ENCODE data around the gene ADARB1. TPM values are rescaled to one million over a fixed set of nuclear protein-coding genes. Genes with fewer than 3 reads are reported as not detected.

ADARB1 gene
- polyA plus RNA-seq, 4 donors, result 1.1 to 8.3 (median 3.8) TPM

GRCh38 chr21:45164124-45164511 is 89.7 kb downstream of the ADARB1 start:
- DNase-seq (no peak), FAIRE-seq (no peak)
- 70 to 89% (median 81%) methylated on average over 11 to 12 of the region's 12 CpGs for WGBS, 3 donors
- Histone ChIP-seq H3K36me3 (ENCODE audit: control insufficient read depth in 3 of 3, insufficient read depth in 2 of 3, low read depth in 1 of 3, low read length in 3 of 3) (no peaks in the 10 kb centered on the region), H3K4me3 (ENCODE audit: low read depth in 1 of 3, low read length in 3 of 3) (no peak overlapping the region), H3K9me3 (ENCODE audit: control insufficient read depth in 2 of 2, insufficient read depth in 1 of 2, low read depth in 1 of 2, low read length in 1 of 2) (no peaks in the 10 kb centered on the region), H3K27me3 (ENCODE audit: control insufficient read depth in 3 of 3, insufficient read depth in 3 of 3, low read length in 3 of 3) (no peaks in the 10 kb centered on the region), H3K4me1 (ENCODE audit: control insufficient read depth in 3 of 3, insufficient read depth in 2 of 3, low read depth in 1 of 3, low read length in 2 of 3) (no peaks in the 10 kb centered on the region), H3K27ac (ENCODE audit: low read depth in 1 of 3, low read length in 2 of 3) (no peak overlapping the region)

GRCh38 chr21:45164838-45165237 is 90.5 kb downstream of the ADARB1 start:
- H3K9me3 ChIP-seq (ENCODE audit: control insufficient read depth in 2 of 2, insufficient read depth in 1 of 2, low read depth in 1 of 2, low read length in 1 of 2), result no peaks in the 10 kb centered on the region
- 84 to 88% (median 84%) methylated on average over 6 of the region's 6 CpGs for WGBS, 3 donors
- H3K4me1 ChIP-seq (ENCODE audit: control insufficient read depth in 3 of 3, insufficient read depth in 2 of 3, low read depth in 1 of 3, low read length in 2 of 3), result no peaks in the 10 kb centered on the region
- H3K27ac ChIP-seq (ENCODE audit: low read depth in 1 of 3, low read length in 2 of 3), result no peak overlapping the region
- no peaks in the 10 kb centered on the region for H3K36me3 ChIP-seq (ENCODE audit: control insufficient read depth in 3 of 3, insufficient read depth in 2 of 3, low read depth in 1 of 3, low read length in 3 of 3)
- no peak for DNase-seq
- H3K27me3 ChIP-seq (ENCODE audit: control insufficient read depth in 3 of 3, insufficient read depth in 3 of 3, low read length in 3 of 3), result no peaks in the 10 kb centered on the region
- no peak overlapping the region for H3K4me3 ChIP-seq (ENCODE audit: low read depth in 1 of 3, low read length in 3 of 3)
- no peak for FAIRE-seq

GRCh38 chr21:45166931-45167330 is 92.6 kb downstream of the ADARB1 start:
- H3K9me3 ChIP-seq (ENCODE audit: control insufficient read depth in 2 of 2, insufficient read depth in 1 of 2, low read depth in 1 of 2, low read length in 1 of 2), result no peaks in the 10 kb centered on the region
- H3K27ac ChIP-seq (ENCODE audit: low read depth in 1 of 3, low read length in 2 of 3), result no peak overlapping the region
- no peak overlapping the region for H3K4me3 ChIP-seq (ENCODE audit: low read depth in 1 of 3, low read length in 3 of 3)
- FAIRE-seq (no peak), DNase-seq (no peak)
- WGBS, 3 donors, result 46 to 69% (median 46%) methylated on average over 5 of the region's 5 CpGs
- H3K27me3 ChIP-seq (ENCODE audit: control insufficient read depth in 3 of 3, insufficient read depth in 3 of 3, low read length in 3 of 3), result no peaks in the 10 kb centered on the region
- H3K36me3 ChIP-seq (ENCODE audit: control insufficient read depth in 3 of 3, insufficient read depth in 2 of 3, low read depth in 1 of 3, low read length in 3 of 3), result peaks cover 0 to 2% (median 0%) of the 10 kb centered on the region in 3 donors
- H3K4me1 ChIP-seq (ENCODE audit: control insufficient read depth in 3 of 3, insufficient read depth in 2 of 3, low read depth in 1 of 3, low read length in 2 of 3), result no peaks in the 10 kb centered on the region

- 73 to 83% (median 77%) methylated on average over 6 of the region's 6 CpGs for WGBS, 3 donors
- H3K36me3 ChIP-seq (ENCODE audit: control insufficient read depth in 3 of 3, insufficient read depth in 2 of 3, low read depth in 1 of 3, low read length in 3 of 3), result peaks cover 0 to 2% (median 0%) of the 10 kb centered on the region in 3 donors
- no peak overlapping the region for H3K4me3 ChIP-seq (ENCODE audit: low read depth in 1 of 3, low read length in 3 of 3)
- no peak for DNase-seq
- H3K9me3 ChIP-seq (ENCODE audit: control insufficient read depth in 2 of 2, insufficient read depth in 1 of 2, low read depth in 1 of 2, low read length in 1 of 2), result no peaks in the 10 kb centered on the region
- no peak for FAIRE-seq
- H3K27ac ChIP-seq (ENCODE audit: low read depth in 1 of 3, low read length in 2 of 3), result no peak overlapping the region
- no peaks in the 10 kb centered on the region for H3K4me1 ChIP-seq (ENCODE audit: control insufficient read depth in 3 of 3, insufficient read depth in 2 of 3, low read depth in 1 of 3, low read length in 2 of 3)
- no peaks in the 10 kb centered on the region for H3K27me3 ChIP-seq (ENCODE audit: control insufficient read depth in 3 of 3, insufficient read depth in 3 of 3, low read length in 3 of 3)
These were observed 93.4 kb downstream of the ADARB1 start for GRCh38 chr21:45167796-45168222.

- FAIRE-seq (no peak), DNase-seq (no peak)
- Histone ChIP-seq H3K4me3 (ENCODE audit: low read depth in 1 of 3, low read length in 3 of 3) (no peak overlapping the region), H3K27me3 (ENCODE audit: control insufficient read depth in 3 of 3, insufficient read depth in 3 of 3, low read length in 3 of 3) (no peaks in the 10 kb centered on the region), H3K9me3 (ENCODE audit: control insufficient read depth in 2 of 2, insufficient read depth in 1 of 2, low read depth in 1 of 2, low read length in 1 of 2) (no peaks in the 10 kb centered on the region), H3K4me1 (ENCODE audit: control insufficient read depth in 3 of 3, insufficient read depth in 2 of 3, low read depth in 1 of 3, low read length in 2 of 3) (no peaks in the 10 kb centered on the region), H3K36me3 (ENCODE audit: control insufficient read depth in 3 of 3, insufficient read depth in 2 of 3, low read depth in 1 of 3, low read length in 3 of 3) (peaks cover 0 to 2% (median 0%) of the 10 kb centered on the region in 3 donors), H3K27ac (ENCODE audit: low read depth in 1 of 3, low read length in 2 of 3) (no peak overlapping the region)
- WGBS, 3 donors, result 82 to 87% (median 85%) methylated on average over 7 of the region's 7 CpGs
These were observed 94.1 kb downstream of the ADARB1 start for GRCh38 chr21:45168522-45168921.

- H3K4me3 ChIP-seq (ENCODE audit: low read depth in 1 of 3, low read length in 3 of 3), result no peak overlapping the region
These were observed 94.6 kb downstream of the ADARB1 start for GRCh38 chr21:45169001-45169400.

GRCh38 chr21:45169682-45170081 is 95.3 kb downstream of the ADARB1 start:
- no peaks in the 10 kb centered on the region for H3K4me1 ChIP-seq (ENCODE audit: control insufficient read depth in 3 of 3, insufficient read depth in 2 of 3, low read depth in 1 of 3, low read length in 2 of 3)
- DNase-seq (no peak), FAIRE-seq (no peak)
- H3K4me3 ChIP-seq (ENCODE audit: low read depth in 1 of 3, low read length in 3 of 3), result no peak overlapping the region
- H3K27ac ChIP-seq (ENCODE audit: low read depth in 1 of 3, low read length in 2 of 3), result no peak overlapping the region
- no peaks in the 10 kb centered on the region for H3K9me3 ChIP-seq (ENCODE audit: control insufficient read depth in 2 of 2, insufficient read depth in 1 of 2, low read depth in 1 of 2, low read length in 1 of 2)
- WGBS, 3 donors, result 68 to 74% (median 74%) methylated on average over 6 of the region's 6 CpGs
- H3K36me3 ChIP-seq (ENCODE audit: control insufficient read depth in 3 of 3, insufficient read depth in 2 of 3, low read depth in 1 of 3, low read length in 3 of 3), result peaks cover 0 to 2% (median 0%) of the 10 kb centered on the region in 3 donors
- H3K27me3 ChIP-seq (ENCODE audit: control insufficient read depth in 3 of 3, insufficient read depth in 3 of 3, low read length in 3 of 3), result no peaks in the 10 kb centered on the region

More at GRCh38 chr21:45169001-45169400, 94.6 kb downstream of the ADARB1 start:
- FAIRE-seq, result no peak
- WGBS, 3 donors, result 68 to 81% (median 80%) methylated on average over 7 of the region's 7 CpGs
- no peak for DNase-seq
- H3K27ac ChIP-seq (ENCODE audit: low read depth in 1 of 3, low read length in 2 of 3), result no peak overlapping the region
- H3K36me3 ChIP-seq (ENCODE audit: control insufficient read depth in 3 of 3, insufficient read depth in 2 of 3, low read depth in 1 of 3, low read length in 3 of 3), result peaks cover 0 to 2% (median 0%) of the 10 kb centered on the region in 3 donors
- H3K9me3 ChIP-seq (ENCODE audit: control insufficient read depth in 2 of 2, insufficient read depth in 1 of 2, low read depth in 1 of 2, low read length in 1 of 2), result no peaks in the 10 kb centered on the region
- H3K27me3 ChIP-seq (ENCODE audit: control insufficient read depth in 3 of 3, insufficient read depth in 3 of 3, low read length in 3 of 3), result no peaks in the 10 kb centered on the region
- H3K4me1 ChIP-seq (ENCODE audit: control insufficient read depth in 3 of 3, insufficient read depth in 2 of 3, low read depth in 1 of 3, low read length in 2 of 3), result no peaks in the 10 kb centered on the region

- FAIRE-seq, result no peak
These were observed 96.6 kb downstream of the ADARB1 start for GRCh38 chr21:45170987-45171386.

GRCh38 chr21:45172420-45172819 is 98.0 kb downstream of the ADARB1 start:
- WGBS, 3 donors, result 90 to 96% (median 95%) methylated on average over 10 of the region's 10 CpGs

More at GRCh38 chr21:45170987-45171386, 96.6 kb downstream of the ADARB1 start:
- no peak for DNase-seq
- Histone ChIP-seq H3K4me1 (ENCODE audit: control insufficient read depth in 3 of 3, insufficient read depth in 2 of 3, low read depth in 1 of 3, low read length in 2 of 3) (no peaks in the 10 kb centered on the region), H3K27ac (ENCODE audit: low read depth in 1 of 3, low read length in 2 of 3) (no peak overlapping the region), H3K27me3 (ENCODE audit: control insufficient read depth in 3 of 3, insufficient read depth in 3 of 3, low read length in 3 of 3) (no peaks in the 10 kb centered on the region), H3K9me3 (ENCODE audit: control insufficient read depth in 2 of 2, insufficient read depth in 1 of 2, low read depth in 1 of 2, low read length in 1 of 2) (no peaks in the 10 kb centered on the region), H3K36me3 (ENCODE audit: control insufficient read depth in 3 of 3, insufficient read depth in 2 of 3, low read depth in 1 of 3, low read length in 3 of 3) (peaks cover 0 to 4% (median 2%) of the 10 kb centered on the region in 3 donors), H3K4me3 (ENCODE audit: low read depth in 1 of 3, low read length in 3 of 3) (no peak overlapping the region)
- WGBS, 3 donors, result 93 to 96% (median 93%) methylated on average over 8 of the region's 8 CpGs

More at GRCh38 chr21:45172420-45172819, 98.0 kb downstream of the ADARB1 start:
- H3K36me3 ChIP-seq (ENCODE audit: control insufficient read depth in 3 of 3, insufficient read depth in 2 of 3, low read depth in 1 of 3, low read length in 3 of 3), result peaks cover 0 to 14% (median 2%) of the 10 kb centered on the region in 3 donors
- no peak overlapping the region for H3K27ac ChIP-seq (ENCODE audit: low read depth in 1 of 3, low read length in 2 of 3)
- H3K4me1 ChIP-seq (ENCODE audit: control insufficient read depth in 3 of 3, insufficient read depth in 2 of 3, low read depth in 1 of 3, low read length in 2 of 3), result no peaks in the 10 kb centered on the region
- no peaks in the 10 kb centered on the region for H3K9me3 ChIP-seq (ENCODE audit: control insufficient read depth in 2 of 2, insufficient read depth in 1 of 2, low read depth in 1 of 2, low read length in 1 of 2)
- no peak for DNase-seq
- FAIRE-seq, result no peak
- no peak overlapping the region for H3K4me3 ChIP-seq (ENCODE audit: low read depth in 1 of 3, low read length in 3 of 3)
- H3K27me3 ChIP-seq (ENCODE audit: control insufficient read depth in 3 of 3, insufficient read depth in 3 of 3, low read length in 3 of 3), result no peaks in the 10 kb centered on the region
